Measurements from ENCODE around the gene MMP24. TPM values are rescaled to one million over a fixed set of nuclear protein-coding genes. Genes with fewer than 3 reads are reported as not detected.
A peak's percentile ranks its signal among the peaks of the same experiment; 100 is the strongest.

MMP24 gene
- total and polyA plus RNA-seq, 2 of the 13 experiments (the other 11 are each of a cell fraction or from before 2014, with no cell fraction given), result 0.29 to 0.35 TPM

- TF ChIP-seq ZNF691 (CRISPR knock-in tag; IDR thresholded peaks at IDR 0.05; ENCODE audit: borderline replicate concordance, low read depth) (peak; percentile 75; the same call in 1 of the 2 replicates), ZNF574 (CRISPR knock-in tag; IDR thresholded peaks at IDR 0.05) (peak; percentile 51; the same call in 1 of the 2 replicates), ZFAT (CRISPR knock-in tag; conservative IDR thresholded peaks at IDR 0.05) (no peak), CEBPB (IDR thresholded peaks at IDR 0.05; ENCODE audit: borderline replicate concordance, low read depth, low read length) (no peak), MXI1 (IDR thresholded peaks at IDR 0.05; ENCODE audit: borderline replicate concordance, low read depth, low read length) (peak; percentile 92; the same call in 2 of the 3 replicates), RERE (CRISPR knock-in tag; IDR thresholded peaks at IDR 0.05; ENCODE audit: low read depth) (0 out of 2 replicates have a peak, but pooled peaks have one; percentile 65), ARNT (IDR thresholded peaks at IDR 0.05) (no peak), HCFC1 (IDR thresholded peaks at IDR 0.05; ENCODE audit: low read depth, low read length) (no peak), SMARCE1 (IDR thresholded peaks at IDR 0.05; ENCODE audit: borderline replicate concordance) (no peak), ZNF605 (CRISPR knock-in tag; IDR thresholded peaks at IDR 0.05) (no peak), TSC22D2 (CRISPR knock-in tag; IDR thresholded peaks at IDR 0.05; ENCODE audit: borderline replicate concordance) (no peak), ZNF572 (CRISPR knock-in tag; IDR thresholded peaks at IDR 0.05) (no peak), PHF8 (CRISPR knock-in tag; IDR thresholded peaks at IDR 0.05) (0 out of 2 replicates have a peak, but pooled peaks have one; percentile 21), ZNF451 (CRISPR knock-in tag; IDR thresholded peaks at IDR 0.05) (no peak), HIC2 (CRISPR knock-in tag; IDR thresholded peaks at IDR 0.05; ENCODE audit: low read depth) (0 out of 2 replicates have a peak, but pooled peaks have one; percentile 38), SMARCC2 (IDR thresholded peaks at IDR 0.05) (no peak), CREBL2 (CRISPR knock-in tag; IDR thresholded peaks at IDR 0.05; ENCODE audit: borderline replicate concordance) (no peak), WIZ (CRISPR knock-in tag; IDR thresholded peaks at IDR 0.05) (no peak)
Observed at GRCh38 chr20:35305682-35306556, 79.4 kb downstream of the MMP24 start (continued).

Measured in HepG2 (cell line).